Muscle layer of duodenum (tissue), 2 donors: Measurements from ENCODE around the gene WFDC8.
"Not testable (repeated sequence)": the region's sequence is repeated elsewhere in the genome, so short reads cannot be mapped to it uniquely, and the experiment has no call there.

Source experiments
- H3K27ac ChIP-seq: one replicate; pipeline ENCODE4 v1.7.0; 2013; ENCODE audit warnings: mild to moderate bottlenecking, low read length
- H3K27me3 ChIP-seq: one replicate; pipeline ENCODE4 v1.7.0; 2013; ENCODE audit warnings: low read depth, mild to moderate bottlenecking, control low read depth, low read length
- H3K36me3 ChIP-seq, 2 donors: one replicate each; pipeline ENCODE4 v1.7.0; 2013; ENCODE audit warnings: low read length in 2 of 2, control low read depth in 1 of 2, mild to moderate bottlenecking in 1 of 2; ENCODE audit not compliant: insufficient read depth in 2 of 2, control insufficient read depth in 1 of 2
- H3K4me1 ChIP-seq, 2 donors: one replicate each; pipeline ENCODE4 v1.7.0; 2013; ENCODE audit warnings: low read length in 2 of 2, mild to moderate bottlenecking in 2 of 2, control low read depth in 1 of 2, moderate library complexity in 1 of 2; ENCODE audit not compliant: insufficient read depth in 2 of 2, control insufficient read depth in 1 of 2
- H3K4me3 ChIP-seq, 2 donors: one replicate each; pipeline ENCODE4 v1.7.0; 2013; ENCODE audit warnings: low read length in 2 of 2, low read depth in 1 of 2, mild to moderate bottlenecking in 1 of 2
- H3K9me3 ChIP-seq, 2 donors: one replicate each; pipeline ENCODE4 v1.7.0; 2013; ENCODE audit warnings: low read length in 2 of 2, control low read depth in 1 of 2, mild to moderate bottlenecking in 1 of 2; ENCODE audit not compliant: control insufficient read depth in 1 of 2
- donor health status: healthy.

Gene WFDC8

GRCh38 chr20:45585986-45586385 lies 6.9 kb upstream of the WFDC8 start:
- not testable (repeated sequence) for H3K27ac ChIP-seq, H3K36me3 ChIP-seq, H3K4me1 ChIP-seq, H3K9me3 ChIP-seq, H3K4me3 ChIP-seq, H3K27me3 ChIP-seq

GRCh38 chr20:45584294-45584693 lies 5.2 kb upstream of the WFDC8 start:
- not testable (repeated sequence) for H3K27ac ChIP-seq, H3K27me3 ChIP-seq, H3K4me3 ChIP-seq, H3K36me3 ChIP-seq, H3K9me3 ChIP-seq, H3K4me1 ChIP-seq

GRCh38 chr20:45583502-45583901 lies 4.4 kb upstream of the WFDC8 start:
- H3K27ac ChIP-seq = no peak overlapping the region
- no peaks in the 10 kb centered on the region for H3K9me3 ChIP-seq
- no peaks in the 10 kb centered on the region for H3K27me3 ChIP-seq
- no peaks in the 10 kb centered on the region for H3K36me3 ChIP-seq
- H3K4me1 ChIP-seq = no peaks in the 10 kb centered on the region
- no peak overlapping the region for H3K4me3 ChIP-seq

- no peaks in the 10 kb centered on the region for H3K4me1 ChIP-seq
- H3K27ac ChIP-seq = no peak overlapping the region
- no peak overlapping the region for H3K4me3 ChIP-seq
- H3K27me3 ChIP-seq = no peaks in the 10 kb centered on the region
- no peaks in the 10 kb centered on the region for H3K36me3 ChIP-seq
- H3K9me3 ChIP-seq = no peaks in the 10 kb centered on the region
Observed at GRCh38 chr20:45581702-45582101, 2.6 kb upstream of the WFDC8 start.

- Histone ChIP-seq H3K27ac (no peak overlapping the region), H3K4me1 (no peaks in the 10 kb centered on the region), H3K4me3 (no peak overlapping the region), H3K36me3 (no peaks in the 10 kb centered on the region), H3K27me3 (no peaks in the 10 kb centered on the region), H3K9me3 (no peaks in the 10 kb centered on the region)
Observed at GRCh38 chr20:45578231-45578630, 853 bp downstream of the WFDC8 start.

- Histone ChIP-seq H3K36me3 (no peaks in the 10 kb centered on the region), H3K27me3 (no peaks in the 10 kb centered on the region), H3K4me1 (no peaks in the 10 kb centered on the region), H3K9me3 (no peaks in the 10 kb centered on the region), H3K4me3 (no peak overlapping the region), H3K27ac (no peak overlapping the region)
Observed at GRCh38 chr20:45576995-45577394, 2.1 kb downstream of the WFDC8 start.

GRCh38 chr20:45575931-45576330 lies 3.2 kb downstream of the WFDC8 start:
- no peaks in the 10 kb centered on the region for H3K36me3 ChIP-seq
- H3K27me3 ChIP-seq = no peaks in the 10 kb centered on the region
- no peaks in the 10 kb centered on the region for H3K9me3 ChIP-seq
- no peak overlapping the region for H3K4me3 ChIP-seq
- H3K27ac ChIP-seq = no peak overlapping the region
- no peaks in the 10 kb centered on the region for H3K4me1 ChIP-seq

- H3K36me3 ChIP-seq, H3K4me3 ChIP-seq, H3K4me1 ChIP-seq, H3K27ac ChIP-seq, H3K9me3 ChIP-seq, H3K27me3 ChIP-seq: not testable (repeated sequence)
Observed at GRCh38 chr20:45569650-45570049, 9.4 kb downstream of the WFDC8 start.

- Histone ChIP-seq H3K4me3 (no peak overlapping the region), H3K9me3 (no peaks in the 10 kb centered on the region), H3K27ac (no peak overlapping the region), H3K36me3 (no peaks in the 10 kb centered on the region), H3K4me1 (no peaks in the 10 kb centered on the region), H3K27me3 (no peaks in the 10 kb centered on the region)
Observed at GRCh38 chr20:45564760-45565276, 14.3 kb downstream of the WFDC8 start.

GRCh38 chr20:45555198-45555597 lies 23.9 kb downstream of the WFDC8 start:
- Histone ChIP-seq H3K27ac (no peak overlapping the region), H3K4me1 (no peaks in the 10 kb centered on the region), H3K36me3 (no peaks in the 10 kb centered on the region)

GRCh38 chr20:45552456-45552855 lies 26.6 kb downstream of the WFDC8 start:
- Histone ChIP-seq H3K36me3 (no peaks in the 10 kb centered on the region), H3K4me1 (no peaks in the 10 kb centered on the region), H3K27ac (no peak overlapping the region), H3K4me3 (no peak overlapping the region), H3K9me3 (no peaks in the 10 kb centered on the region), H3K27me3 (no peaks in the 10 kb centered on the region)

More at GRCh38 chr20:45555198-45555597, 23.9 kb downstream of the WFDC8 start:
- no peaks in the 10 kb centered on the region for H3K9me3 ChIP-seq
- no peak overlapping the region for H3K4me3 ChIP-seq
- H3K27me3 ChIP-seq = no peaks in the 10 kb centered on the region

- H3K27ac ChIP-seq = no peak overlapping the region
- H3K27me3 ChIP-seq = no peaks in the 10 kb centered on the region
- no peaks in the 10 kb centered on the region for H3K36me3 ChIP-seq
- H3K4me1 ChIP-seq = no peaks in the 10 kb centered on the region
- no peak overlapping the region for H3K4me3 ChIP-seq
- H3K9me3 ChIP-seq = no peaks in the 10 kb centered on the region
Observed at GRCh38 chr20:45550765-45551164, 28.3 kb downstream of the WFDC8 start.
